ENCODE data around the gene CIAPIN1.
"Not testable (repeated sequence)": the region's sequence is repeated elsewhere in the genome, so short reads cannot be mapped to it uniquely, and the experiment has no call there.

The CIAPIN1 gene

GRCh38 chr16:57403965-57404817 lies 43.0 kb downstream of the CIAPIN1 start, which contains the start of gene CCL17:
TSS of gene CCL17 (plus strand) at chr16:57404767. CDS start at chr16:57413933, 9,166 bp downstream.
- DNase-seq (ENCODE audit: low read depth, low spot score) = no peak
- H3K27me3 ChIP-seq (ENCODE audit: insufficient read depth, insufficient read length) = no peaks in the 10 kb centered on the region
- H3K9me3 ChIP-seq (ENCODE audit: insufficient read depth, low read length) = no peaks in the 10 kb centered on the region
- no peak for TF ChIP-seq SUZ12 (IDR thresholded peaks at IDR 0.05; ENCODE audit: extremely low read depth, insufficient read depth, insufficient read length)
- TF ChIP-seq ZNF274 (IDR thresholded peaks at IDR 0.05; ENCODE audit: low read depth, low read length) = no peak
- no peak for TF ChIP-seq YY1 (IDR thresholded peaks at IDR 0.05; ENCODE audit: insufficient read depth, insufficient read length)
- H3K9ac ChIP-seq (ENCODE audit: insufficient read length, low read depth) = peak within 1 kb of the TSS; percentile 37
- no peaks in the 10 kb centered on the region for H3K36me3 ChIP-seq (ENCODE audit: insufficient read depth, insufficient read length, low read length)
- no peaks in the 10 kb centered on the region for H3K4me1 ChIP-seq (ENCODE audit: insufficient read depth, insufficient read length)
- H3K4me3 ChIP-seq (ENCODE audit: insufficient read length, low read depth) = no peak within 1 kb of the TSS

GRCh38 chr16:57401943-57402640 lies 45.1 kb downstream of the CIAPIN1 start:
- no peaks in the 10 kb centered on the region for H3K27me3 ChIP-seq (ENCODE audit: insufficient read depth, insufficient read length)
- TF ChIP-seq YY1 (IDR thresholded peaks at IDR 0.05; ENCODE audit: insufficient read depth, insufficient read length) (no peak), ZNF274 (IDR thresholded peaks at IDR 0.05; ENCODE audit: low read depth, low read length) (no peak), SUZ12 (IDR thresholded peaks at IDR 0.05; ENCODE audit: extremely low read depth, insufficient read depth, insufficient read length) (no peak)
- no peak overlapping the region for H3K9ac ChIP-seq (ENCODE audit: insufficient read length, low read depth)
- H3K4me1 ChIP-seq (ENCODE audit: insufficient read depth, insufficient read length) = no peaks in the 10 kb centered on the region
- no peaks in the 10 kb centered on the region for H3K9me3 ChIP-seq (ENCODE audit: insufficient read depth, low read length)
- no peak for DNase-seq (ENCODE audit: low read depth, low spot score)
- H3K36me3 ChIP-seq (ENCODE audit: insufficient read depth, insufficient read length, low read length) = no peaks in the 10 kb centered on the region
- no peak overlapping the region for H3K4me3 ChIP-seq (ENCODE audit: insufficient read length, low read depth)

GRCh38 chr16:57397493-57397892 lies 49.7 kb downstream of the CIAPIN1 start:
- H3K9me3 ChIP-seq (ENCODE audit: insufficient read depth, low read length); H3K36me3 ChIP-seq (ENCODE audit: insufficient read depth, insufficient read length, low read length); H3K9ac ChIP-seq (ENCODE audit: insufficient read length, low read depth); DNase-seq (ENCODE audit: low read depth, low spot score); H3K4me1 ChIP-seq (ENCODE audit: insufficient read depth, insufficient read length); H3K4me3 ChIP-seq (ENCODE audit: insufficient read length, low read depth); H3K27me3 ChIP-seq (ENCODE audit: insufficient read depth, insufficient read length): not testable (repeated sequence)

GRCh38 chr16:57396786-57397185 lies 50.4 kb downstream of the CIAPIN1 start:
- H3K4me3 ChIP-seq (ENCODE audit: insufficient read length, low read depth) = no peak overlapping the region
- no peak overlapping the region for H3K9ac ChIP-seq (ENCODE audit: insufficient read length, low read depth)
- H3K27me3 ChIP-seq (ENCODE audit: insufficient read depth, insufficient read length) = no peaks in the 10 kb centered on the region
- H3K36me3 ChIP-seq (ENCODE audit: insufficient read depth, insufficient read length, low read length) = no peaks in the 10 kb centered on the region
- H3K9me3 ChIP-seq (ENCODE audit: insufficient read depth, low read length) = peaks cover 8% of the 10 kb centered on the region; the same call in 1 of the 2 replicates
- TF ChIP-seq YY1 (IDR thresholded peaks at IDR 0.05; ENCODE audit: insufficient read depth, insufficient read length) (no peak), SUZ12 (IDR thresholded peaks at IDR 0.05; ENCODE audit: extremely low read depth, insufficient read depth, insufficient read length) (no peak), ZNF274 (IDR thresholded peaks at IDR 0.05; ENCODE audit: low read depth, low read length) (no peak)
- DNase-seq (ENCODE audit: low read depth, low spot score) = no peak
- H3K4me1 ChIP-seq (ENCODE audit: insufficient read depth, insufficient read length) = no peaks in the 10 kb centered on the region

GRCh38 chr16:57395026-57395425 lies 52.2 kb downstream of the CIAPIN1 start:
- no peak for DNase-seq (ENCODE audit: low read depth, low spot score)
- Histone ChIP-seq H3K27me3 (ENCODE audit: insufficient read depth, insufficient read length) (no peaks in the 10 kb centered on the region), H3K36me3 (ENCODE audit: insufficient read depth, insufficient read length, low read length) (no peaks in the 10 kb centered on the region), H3K9me3 (ENCODE audit: insufficient read depth, low read length) (peaks cover 8% of the 10 kb centered on the region; the same call in 1 of the 2 replicates), H3K4me3 (ENCODE audit: insufficient read length, low read depth) (no peak overlapping the region), H3K4me1 (ENCODE audit: insufficient read depth, insufficient read length) (no peaks in the 10 kb centered on the region), H3K9ac (ENCODE audit: insufficient read length, low read depth) (no peak overlapping the region)
- TF ChIP-seq ZNF274 (IDR thresholded peaks at IDR 0.05; ENCODE audit: low read depth, low read length) = no peak
- no peak for TF ChIP-seq SUZ12 (IDR thresholded peaks at IDR 0.05; ENCODE audit: extremely low read depth, insufficient read depth, insufficient read length)
- TF ChIP-seq YY1 (IDR thresholded peaks at IDR 0.05; ENCODE audit: insufficient read depth, insufficient read length) = no peak

GRCh38 chr16:57394444-57394843 lies 52.7 kb downstream of the CIAPIN1 start:
- DNase-seq (ENCODE audit: low read depth, low spot score) = no peak
- H3K4me3 ChIP-seq (ENCODE audit: insufficient read length, low read depth) = no peak overlapping the region
- H3K36me3 ChIP-seq (ENCODE audit: insufficient read depth, insufficient read length, low read length) = no peaks in the 10 kb centered on the region
- no peak for TF ChIP-seq SUZ12 (IDR thresholded peaks at IDR 0.05; ENCODE audit: extremely low read depth, insufficient read depth, insufficient read length)
- TF ChIP-seq YY1 (IDR thresholded peaks at IDR 0.05; ENCODE audit: insufficient read depth, insufficient read length) = no peak
- TF ChIP-seq ZNF274 (IDR thresholded peaks at IDR 0.05; ENCODE audit: low read depth, low read length) = no peak
- H3K9ac ChIP-seq (ENCODE audit: insufficient read length, low read depth) = no peak overlapping the region
- H3K4me1 ChIP-seq (ENCODE audit: insufficient read depth, insufficient read length) = no peaks in the 10 kb centered on the region
- H3K27me3 ChIP-seq (ENCODE audit: insufficient read depth, insufficient read length) = no peaks in the 10 kb centered on the region
- H3K9me3 ChIP-seq (ENCODE audit: insufficient read depth, low read length) = peaks cover 8% of the 10 kb centered on the region; the same call in 1 of the 2 replicates

- DNase-seq (ENCODE audit: low read depth, low spot score) = no peak
- Histone ChIP-seq H3K4me3 (ENCODE audit: insufficient read length, low read depth) (no peak overlapping the region), H3K36me3 (ENCODE audit: insufficient read depth, insufficient read length, low read length) (no peaks in the 10 kb centered on the region), H3K27me3 (ENCODE audit: insufficient read depth, insufficient read length) (no peaks in the 10 kb centered on the region), H3K9me3 (ENCODE audit: insufficient read depth, low read length) (peaks cover 8% of the 10 kb centered on the region; the same call in 1 of the 2 replicates), H3K9ac (ENCODE audit: insufficient read length, low read depth) (no peak overlapping the region), H3K4me1 (ENCODE audit: insufficient read depth, insufficient read length) (no peaks in the 10 kb centered on the region)
- TF ChIP-seq SUZ12 (IDR thresholded peaks at IDR 0.05; ENCODE audit: extremely low read depth, insufficient read depth, insufficient read length) (no peak), ZNF274 (IDR thresholded peaks at IDR 0.05; ENCODE audit: low read depth, low read length) (no peak), YY1 (IDR thresholded peaks at IDR 0.05; ENCODE audit: insufficient read depth, insufficient read length) (no peak)
Measured at GRCh38 chr16:57392694-57393093, 54.5 kb downstream of the CIAPIN1 start.
